Activated B cell treated with CpG ODN at 0.5 μM for 24 hours (primary cell): Measurements from ENCODE around the gene ATP8B4. TPM values are rescaled to one million over a fixed set of nuclear protein-coding genes. Genes with fewer than 3 reads are reported as not detected.

Experiments used
- ATAC-seq: fragments of 200-7000 bp; cut with Tn5 transposase; one replicate; pipeline ENCODE4 v1.10.0; 2021; ENCODE audit warnings: low read depth, mild to moderate bottlenecking, moderate library complexity
- CTCF ChIA-PET: fragments of 350-600 bp; sonication (Branson Sonifier 250); formaldehyde crosslinking; loops from one replicate; lab custom pipeline; 2021; ENCODE audit warnings: antibody characterized with exemption; lab: Charles Lee
- POLR2A ChIA-PET: fragments of 350-600 bp; sonication (Branson Sonifier 250); formaldehyde crosslinking; loops from one replicate; lab custom pipeline; 2021; ENCODE audit warnings: antibody characterized with exemption; lab: Charles Lee
- DNase-seq: peaks from one replicate; pipeline ENCODE4 v3.0.0; 2022
- H3K27ac Mint-ChIP-seq: one replicate; pipeline ENCODE4 v1.8.0; 2020; ENCODE audit warnings: mixed read lengths
- H3K27me3 Mint-ChIP-seq: one replicate; pipeline ENCODE4 v1.8.0; 2021; ENCODE audit warnings: mixed read lengths
- H3K36me3 Mint-ChIP-seq: one replicate; pipeline ENCODE4 v1.8.0; 2021; ENCODE audit warnings: low read depth, mixed read lengths
- H3K4me1 Mint-ChIP-seq: one replicate; pipeline ENCODE4 v1.8.0; 2021; ENCODE audit warnings: mixed read lengths
- H3K4me3 Mint-ChIP-seq: one replicate; pipeline ENCODE4 v1.8.0; 2020; ENCODE audit warnings: mild to moderate bottlenecking, mixed read lengths
- H3K9me3 Mint-ChIP-seq: one replicate; pipeline ENCODE4 v1.8.0; 2020; ENCODE audit warnings: mixed read lengths
- intact Hi-C: fragments of 100-400 bp; cut with micrococcal nuclease; formaldehyde crosslinking; loops from one replicate; pipeline ENCODE4 v1.15.1; 2024
- total RNA-seq: library from RNA; stranded (reverse); gene quantifications from 2 replicates; pipeline ENCODE4 v1.2.3, GENCODE V29; 2022
- TF ChIP-seq, protein P1 (sequence below): fragments of 200-600 bp; IDR thresholded peaks from one replicate; pipeline ENCODE4 v1.8.0; 2022; ENCODE audit warnings: antibody characterized with exemption, mild to moderate bottlenecking

ATP8B4 gene
- total RNA-seq, 1 donor from 2014 or later = 0.86 TPM

DNA sequence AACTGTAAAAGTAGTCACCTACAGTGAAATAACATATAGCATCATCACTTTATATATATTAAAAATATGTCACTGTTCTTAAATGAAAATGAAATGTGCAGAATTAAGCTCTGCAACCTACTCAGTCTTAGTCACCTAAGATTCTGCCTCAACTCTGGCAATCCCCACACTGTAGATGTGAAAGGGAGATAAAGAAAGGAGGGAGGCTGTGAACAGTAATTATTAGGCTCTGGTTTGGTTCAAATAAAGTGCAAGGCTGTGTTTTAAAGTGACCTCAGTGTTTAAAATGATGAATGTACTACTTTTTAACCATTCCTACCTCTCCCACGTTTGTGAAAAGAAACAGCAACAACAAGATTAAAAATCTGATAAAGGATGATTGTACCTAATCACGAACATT, 72.2 kb downstream of the ATP8B4 start:
- intact Hi-C loops = no loop called here
- no peak for ATAC-seq
- no peak overlapping the region for H3K27ac Mint-ChIP-seq
- no peaks in the 10 kb centered on the region for H3K36me3 Mint-ChIP-seq
- no peak for DNase-seq
- H3K4me3 Mint-ChIP-seq = no peak overlapping the region
- H3K9me3 Mint-ChIP-seq = peaks cover 9% of the 10 kb centered on the region
- ChIA-PET CTCF (no interaction called here), POLR2A (no interaction called here)
- TF ChIP-seq, protein P1, sequence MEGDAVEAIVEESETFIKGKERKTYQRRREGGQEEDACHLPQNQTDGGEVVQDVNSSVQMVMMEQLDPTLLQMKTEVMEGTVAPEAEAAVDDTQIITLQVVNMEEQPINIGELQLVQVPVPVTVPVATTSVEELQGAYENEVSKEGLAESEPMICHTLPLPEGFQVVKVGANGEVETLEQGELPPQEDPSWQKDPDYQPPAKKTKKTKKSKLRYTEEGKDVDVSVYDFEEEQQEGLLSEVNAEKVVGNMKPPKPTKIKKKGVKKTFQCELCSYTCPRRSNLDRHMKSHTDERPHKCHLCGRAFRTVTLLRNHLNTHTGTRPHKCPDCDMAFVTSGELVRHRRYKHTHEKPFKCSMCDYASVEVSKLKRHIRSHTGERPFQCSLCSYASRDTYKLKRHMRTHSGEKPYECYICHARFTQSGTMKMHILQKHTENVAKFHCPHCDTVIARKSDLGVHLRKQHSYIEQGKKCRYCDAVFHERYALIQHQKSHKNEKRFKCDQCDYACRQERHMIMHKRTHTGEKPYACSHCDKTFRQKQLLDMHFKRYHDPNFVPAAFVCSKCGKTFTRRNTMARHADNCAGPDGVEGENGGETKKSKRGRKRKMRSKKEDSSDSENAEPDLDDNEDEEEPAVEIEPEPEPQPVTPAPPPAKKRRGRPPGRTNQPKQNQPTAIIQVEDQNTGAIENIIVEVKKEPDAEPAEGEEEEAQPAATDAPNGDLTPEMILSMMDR = no peak
- H3K4me1 Mint-ChIP-seq = no peaks in the 10 kb centered on the region
- H3K27me3 Mint-ChIP-seq = no peaks in the 10 kb centered on the region

DNA sequence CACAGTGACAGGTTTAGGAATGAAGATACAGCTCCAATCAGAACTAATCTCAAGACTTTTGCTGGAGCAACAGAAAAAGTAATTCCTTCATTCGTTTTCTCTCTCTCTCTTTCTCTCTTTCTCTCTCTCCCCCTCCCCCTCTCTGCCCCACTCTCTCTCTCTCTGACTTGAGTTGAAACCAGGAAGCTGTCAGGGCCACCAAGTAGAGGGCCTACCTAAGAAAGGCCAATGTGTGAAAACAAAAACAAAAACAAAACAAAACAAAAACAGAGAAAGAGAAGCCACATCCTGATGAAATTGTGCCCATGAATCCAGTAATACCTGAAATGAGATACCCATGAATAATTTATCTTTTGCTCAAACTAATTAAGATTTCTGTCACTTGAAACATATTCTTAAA, 72.9 kb downstream of the ATP8B4 start:
- Mint-ChIP-seq H3K27ac (no peak overlapping the region), H3K36me3 (no peaks in the 10 kb centered on the region), H3K9me3 (peaks cover 9% of the 10 kb centered on the region), H3K27me3 (no peaks in the 10 kb centered on the region), H3K4me1 (no peaks in the 10 kb centered on the region), H3K4me3 (no peak overlapping the region)
- ATAC-seq = no peak
- ChIA-PET CTCF (no interaction called here), POLR2A (no interaction called here)
- intact Hi-C loops = no loop called here
- TF ChIP-seq, protein P1 = no peak
- no peak for DNase-seq

DNA sequence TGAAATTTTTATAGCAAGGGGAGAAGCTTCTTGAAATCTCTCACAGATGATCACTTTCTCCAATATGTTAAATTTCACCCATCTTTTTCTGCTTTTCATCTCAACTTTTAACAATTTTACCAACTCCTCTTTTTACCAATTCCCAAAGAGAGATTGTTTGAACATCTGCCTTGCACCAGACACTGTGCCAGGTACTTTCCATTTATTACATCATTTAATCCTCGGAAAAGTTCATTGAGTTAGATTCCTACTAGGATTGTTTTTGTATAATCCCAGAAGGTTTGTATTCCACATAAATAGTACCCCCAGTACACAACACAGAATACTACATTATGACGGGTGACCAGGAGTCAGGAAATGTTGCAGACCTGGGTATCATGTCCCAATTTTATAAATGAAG, 74.1 kb downstream of the ATP8B4 start:
- Mint-ChIP-seq H3K9me3 (peaks cover 9% of the 10 kb centered on the region), H3K27ac (no peak overlapping the region)
- intact Hi-C loops = no loop called here

DNA sequence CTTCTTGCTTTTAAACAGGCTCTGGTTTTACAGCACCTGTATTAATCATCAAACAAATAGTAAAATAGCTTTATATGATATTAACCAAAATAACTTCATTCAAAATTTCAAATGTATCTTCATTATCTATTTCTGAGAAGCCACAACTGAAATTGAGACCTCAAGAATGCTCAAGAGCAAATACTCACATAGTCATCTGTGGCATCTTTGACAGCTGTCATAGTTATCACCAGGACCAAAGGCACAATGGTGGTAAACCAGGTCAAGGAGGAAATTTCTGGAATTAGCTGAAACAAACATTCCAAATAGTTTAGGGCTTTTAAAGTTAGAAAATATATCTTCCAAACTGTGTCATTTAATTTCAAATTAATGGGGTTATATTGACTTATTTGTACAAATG, 74.6 kb downstream of the ATP8B4 start:
- DNase-seq (no peak), ATAC-seq (no peak)
- Mint-ChIP-seq H3K27me3 (no peaks in the 10 kb centered on the region), H3K9me3 (peaks cover 9% of the 10 kb centered on the region), H3K27ac (no peak overlapping the region), H3K4me3 (no peak overlapping the region), H3K36me3 (no peaks in the 10 kb centered on the region), H3K4me1 (no peaks in the 10 kb centered on the region)
- TF ChIP-seq, protein P1 = no peak
- POLR2A ChIA-PET = no interaction called here
- intact Hi-C loops = no loop called here
- CTCF ChIA-PET = no interaction called here

More for the DNA sequence above, 74.1 kb downstream of the ATP8B4 start:
- TF ChIP-seq, protein P1 = no peak
- POLR2A ChIA-PET = no interaction called here
- H3K4me3 Mint-ChIP-seq = no peak overlapping the region
- H3K4me1 Mint-ChIP-seq = no peaks in the 10 kb centered on the region
- ATAC-seq (no peak), DNase-seq (no peak)
- no peaks in the 10 kb centered on the region for H3K36me3 Mint-ChIP-seq
- CTCF ChIA-PET = no interaction called here
- H3K27me3 Mint-ChIP-seq = no peaks in the 10 kb centered on the region

DNA sequence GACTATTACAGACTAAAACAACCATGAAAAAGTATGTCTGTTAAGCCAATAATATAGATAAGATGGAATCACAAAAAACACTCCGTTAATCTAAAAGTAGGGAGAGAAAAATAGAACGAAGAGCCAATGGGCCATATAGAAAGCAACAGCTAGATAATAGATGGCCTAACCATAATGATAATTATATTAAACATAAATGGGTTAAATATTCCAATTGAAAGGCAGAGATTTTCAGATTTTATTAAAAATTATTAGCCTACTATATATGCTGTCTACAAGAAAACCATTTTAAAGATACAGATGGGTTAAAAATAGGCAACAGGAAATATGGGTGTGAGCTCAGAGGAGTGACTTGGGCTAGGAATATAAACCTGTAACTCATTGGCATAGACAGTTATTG, 76.3 kb downstream of the ATP8B4 start:
- H3K4me1 Mint-ChIP-seq = no peaks in the 10 kb centered on the region

More for the DNA sequence above, 76.3 kb downstream of the ATP8B4 start:
- Mint-ChIP-seq H3K4me3 (no peak overlapping the region), H3K9me3 (peaks cover 9% of the 10 kb centered on the region), H3K27ac (no peak overlapping the region), H3K27me3 (no peaks in the 10 kb centered on the region), H3K36me3 (no peaks in the 10 kb centered on the region)
- POLR2A ChIA-PET = no interaction called here
- TF ChIP-seq, protein P1 = no peak
- no peak for ATAC-seq
- CTCF ChIA-PET = no interaction called here
- DNase-seq = no peak
- intact Hi-C loops = no loop called here
